ENCODE measurements around the gene DPP10.

DPP10 gene

GRCh38 chr2:114525955-114526354 lies 83.5 kb downstream of the DPP10 start:
- CTCF ChIA-PET, result no interaction called here
- POLR2A ChIA-PET (ENCODE audit: low non-redundant PET), result no interaction called here
- TF ChIP-seq CTCF (conservative IDR thresholded peaks at IDR 0.05; ENCODE audit: low read depth), result no peak
- no peak overlapping the region for H3K27ac ChIP-seq
- no peak for DNase-seq (ENCODE audit: low spot score)

DNA sequence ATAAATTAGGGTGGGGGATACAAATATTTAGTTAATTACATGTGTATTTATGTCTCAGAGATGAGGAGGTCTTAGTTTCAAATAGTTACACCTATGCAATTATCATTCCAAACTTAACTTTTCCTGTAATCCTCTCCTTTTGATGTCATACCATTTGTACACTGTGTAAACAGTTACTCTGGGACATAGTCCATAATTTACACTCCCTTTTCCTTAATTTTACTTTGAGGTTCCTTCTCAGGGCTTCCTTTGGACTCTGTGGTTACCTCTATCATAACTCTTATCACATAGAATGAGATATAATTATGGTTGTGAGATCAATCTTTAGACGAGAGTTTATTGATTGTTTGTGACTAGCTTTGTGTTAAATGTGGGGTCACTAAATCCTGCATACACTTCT lies 84.4 kb downstream of the DPP10 start:
- no peak for TF ChIP-seq CTCF (conservative IDR thresholded peaks at IDR 0.05; ENCODE audit: low read depth)
- POLR2A ChIA-PET (ENCODE audit: low non-redundant PET), result no interaction called here
- CTCF ChIA-PET, result no interaction called here
- DNase-seq (ENCODE audit: low spot score), result no peak
- no peak overlapping the region for H3K27ac ChIP-seq

DNA sequence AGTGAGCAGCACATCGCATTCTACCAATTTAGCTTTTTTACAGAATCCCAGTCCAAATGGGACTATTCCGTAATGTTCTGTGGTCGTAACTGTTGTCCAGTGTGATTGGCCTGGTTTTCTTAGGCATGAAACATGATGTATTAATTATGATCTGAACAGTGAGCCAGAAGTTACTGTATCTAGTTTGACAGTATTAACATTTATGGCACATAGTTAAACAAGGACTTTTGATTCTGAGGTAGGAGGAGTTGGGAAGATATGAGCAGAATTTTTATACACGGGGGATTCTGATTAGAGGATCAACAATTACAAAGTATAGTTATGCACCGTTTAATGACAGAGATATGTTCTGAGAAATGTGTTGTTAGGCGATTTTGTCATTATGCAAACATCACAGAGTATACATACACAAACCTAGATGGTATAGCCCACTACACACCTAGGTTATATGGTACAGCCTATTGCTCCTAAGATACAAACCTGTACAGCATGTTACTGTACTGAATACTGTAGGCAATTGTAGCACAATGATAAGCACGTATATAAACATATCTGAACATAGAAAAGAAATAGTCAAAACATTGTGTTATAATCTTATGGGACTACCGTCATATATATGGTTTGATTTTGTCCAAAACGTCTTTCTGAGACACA lies 85.0 kb downstream of the DPP10 start:
- no peak for TF ChIP-seq CTCF (conservative IDR thresholded peaks at IDR 0.05; ENCODE audit: low read depth)
- no peak for DNase-seq (ENCODE audit: low spot score)
- CTCF ChIA-PET, result no interaction called here
- H3K27ac ChIP-seq, result no peak overlapping the region
- POLR2A ChIA-PET (ENCODE audit: low non-redundant PET), result no interaction called here

- no peak for TF ChIP-seq CTCF (conservative IDR thresholded peaks at IDR 0.05; ENCODE audit: low read depth)
- no peak overlapping the region for H3K27ac ChIP-seq
- DNase-seq (ENCODE audit: low spot score), result no peak
- ChIA-PET POLR2A (ENCODE audit: low non-redundant PET) (no interaction called here), CTCF (interaction anchor here (0.5 kb wide), 1 partner anchor 421 kb away, joined by 4 read pairs; no protein-coding TSS in a partner anchor)
Observed at GRCh38 chr2:114534116-114535084, 92.0 kb downstream of the DPP10 start.

DNA sequence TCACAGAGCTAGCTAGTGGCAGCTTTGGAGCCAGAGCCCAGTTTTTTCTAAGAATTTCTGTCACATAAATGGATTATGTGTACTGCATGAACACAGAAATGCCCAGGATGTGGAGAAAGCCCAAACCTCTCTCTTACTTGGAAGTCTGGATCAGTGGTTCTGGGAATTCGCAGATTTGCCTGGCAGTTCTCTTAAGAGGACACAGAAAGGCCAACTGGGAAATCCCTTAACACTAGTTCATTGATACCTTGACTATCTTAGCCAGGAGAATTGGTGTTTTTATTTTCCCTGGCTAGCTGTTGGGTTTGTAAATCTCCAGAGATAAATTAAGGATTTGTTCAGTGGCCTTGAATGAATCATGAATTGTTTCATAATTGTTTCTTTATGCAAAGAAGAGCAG lies 95.3 kb downstream of the DPP10 start:
- H3K27ac ChIP-seq, result no peak overlapping the region
- ChIA-PET POLR2A (ENCODE audit: low non-redundant PET) (no interaction called here), CTCF (interaction anchor here (0.5 to 1.1 kb wide), 2 partner anchors 13 to 272 kb away, joined by 3 read pairs; no protein-coding TSS in a partner anchor)
- TF ChIP-seq CTCF (conservative IDR thresholded peaks at IDR 0.05; ENCODE audit: low read depth), result no peak
- DNase-seq (ENCODE audit: low spot score), result no peak

DNA sequence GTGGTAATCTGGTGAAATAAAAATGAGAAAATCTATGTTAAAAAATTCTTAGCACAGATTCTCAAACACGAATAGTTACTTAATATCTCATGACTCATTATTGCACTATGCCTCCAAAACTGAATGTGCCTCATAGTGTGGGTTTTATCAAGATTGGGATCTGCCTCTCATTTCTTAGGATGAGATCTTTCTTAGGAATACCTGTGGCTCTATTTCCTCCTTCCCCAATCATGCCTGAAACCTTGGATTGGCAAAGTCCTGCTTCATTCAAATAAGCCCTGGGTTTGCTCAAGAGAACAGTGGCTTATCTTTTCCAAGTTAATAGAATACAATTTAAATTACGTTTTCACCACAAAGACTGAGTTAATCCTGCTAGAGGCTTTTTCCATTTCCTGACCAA lies 100.3 kb downstream of the DPP10 start:
- ChIA-PET CTCF (interaction anchor here (0.6 kb wide), 1 partner anchor 17 kb away, joined by 5 read pairs; no protein-coding TSS in a partner anchor), POLR2A (ENCODE audit: low non-redundant PET) (no interaction called here)
- no peak overlapping the region for H3K27ac ChIP-seq
- DNase-seq (ENCODE audit: low spot score), result no peak
- TF ChIP-seq CTCF (conservative IDR thresholded peaks at IDR 0.05; ENCODE audit: low read depth), result no peak
